GM18867 (cell line): ENCODE measurements around the gene CHADL.
A peak's percentile ranks its signal among the peaks of the same experiment; 100 is the strongest.
"Not testable (repeated sequence)": the region's sequence is repeated elsewhere in the genome, so short reads cannot be mapped to it uniquely, and the experiment has no call there.

Experiments
- ATAC-seq: cut with Tn5 transposase; IDR thresholded peaks from one replicate; pipeline ENCODE4 v1.9.1; 2021; ENCODE audit warnings: mild to moderate bottlenecking, moderate library complexity; ENCODE audit not compliant: unreplicated experiment

The CHADL gene, protein sequence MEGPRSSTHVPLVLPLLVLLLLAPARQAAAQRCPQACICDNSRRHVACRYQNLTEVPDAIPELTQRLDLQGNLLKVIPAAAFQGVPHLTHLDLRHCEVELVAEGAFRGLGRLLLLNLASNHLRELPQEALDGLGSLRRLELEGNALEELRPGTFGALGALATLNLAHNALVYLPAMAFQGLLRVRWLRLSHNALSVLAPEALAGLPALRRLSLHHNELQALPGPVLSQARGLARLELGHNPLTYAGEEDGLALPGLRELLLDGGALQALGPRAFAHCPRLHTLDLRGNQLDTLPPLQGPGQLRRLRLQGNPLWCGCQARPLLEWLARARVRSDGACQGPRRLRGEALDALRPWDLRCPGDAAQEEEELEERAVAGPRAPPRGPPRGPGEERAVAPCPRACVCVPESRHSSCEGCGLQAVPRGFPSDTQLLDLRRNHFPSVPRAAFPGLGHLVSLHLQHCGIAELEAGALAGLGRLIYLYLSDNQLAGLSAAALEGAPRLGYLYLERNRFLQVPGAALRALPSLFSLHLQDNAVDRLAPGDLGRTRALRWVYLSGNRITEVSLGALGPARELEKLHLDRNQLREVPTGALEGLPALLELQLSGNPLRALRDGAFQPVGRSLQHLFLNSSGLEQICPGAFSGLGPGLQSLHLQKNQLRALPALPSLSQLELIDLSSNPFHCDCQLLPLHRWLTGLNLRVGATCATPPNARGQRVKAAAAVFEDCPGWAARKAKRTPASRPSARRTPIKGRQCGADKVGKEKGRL

DNA sequence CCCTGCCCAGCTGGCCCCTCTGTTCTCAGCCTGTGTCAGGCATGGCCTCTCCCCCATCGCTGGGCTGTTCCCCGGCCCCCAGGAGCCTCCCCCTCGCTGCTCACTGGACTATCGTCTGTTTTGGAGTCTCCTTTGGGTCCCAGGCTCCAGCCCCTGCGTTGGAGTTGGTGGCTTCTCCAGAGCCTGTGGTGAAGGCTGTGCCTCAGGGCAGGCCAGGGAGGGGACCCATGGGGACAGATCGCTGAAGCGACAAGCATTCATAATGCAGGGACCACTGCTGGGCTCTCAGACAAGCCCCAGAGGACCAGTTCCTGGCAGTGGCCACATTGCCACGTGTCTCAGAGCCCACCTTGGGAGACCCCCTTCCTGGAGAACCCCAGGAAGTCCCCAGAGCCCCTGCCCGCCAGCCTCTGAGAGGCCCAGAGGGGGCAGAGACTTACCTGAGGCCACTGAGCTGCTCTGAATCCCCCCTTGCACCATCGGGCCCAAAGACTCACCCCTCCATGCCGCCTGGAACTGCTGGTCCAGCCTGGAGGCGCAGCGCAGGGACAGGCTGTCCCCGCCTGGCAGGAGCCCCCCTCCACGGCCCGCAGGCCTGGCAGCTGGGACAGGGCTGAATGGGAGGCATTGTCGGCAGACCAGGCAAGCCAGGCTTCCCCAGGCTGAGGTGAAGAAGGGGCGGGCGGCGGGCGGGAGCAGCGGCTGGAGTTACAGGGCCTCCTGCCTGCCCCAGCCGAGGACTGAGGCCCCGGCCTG, at the start of gene CHADL:
Gene CHADL, minus strand, starts transcription at position 555 of the 756 bp plus-strand sequence. Its CDS starts 50 bp downstream, at position 505.
- ATAC-seq = no peak

GRCh38 chr22:41289671-41290070, 48.9 kb upstream of the CHADL start:
- no peak for ATAC-seq

DNA sequence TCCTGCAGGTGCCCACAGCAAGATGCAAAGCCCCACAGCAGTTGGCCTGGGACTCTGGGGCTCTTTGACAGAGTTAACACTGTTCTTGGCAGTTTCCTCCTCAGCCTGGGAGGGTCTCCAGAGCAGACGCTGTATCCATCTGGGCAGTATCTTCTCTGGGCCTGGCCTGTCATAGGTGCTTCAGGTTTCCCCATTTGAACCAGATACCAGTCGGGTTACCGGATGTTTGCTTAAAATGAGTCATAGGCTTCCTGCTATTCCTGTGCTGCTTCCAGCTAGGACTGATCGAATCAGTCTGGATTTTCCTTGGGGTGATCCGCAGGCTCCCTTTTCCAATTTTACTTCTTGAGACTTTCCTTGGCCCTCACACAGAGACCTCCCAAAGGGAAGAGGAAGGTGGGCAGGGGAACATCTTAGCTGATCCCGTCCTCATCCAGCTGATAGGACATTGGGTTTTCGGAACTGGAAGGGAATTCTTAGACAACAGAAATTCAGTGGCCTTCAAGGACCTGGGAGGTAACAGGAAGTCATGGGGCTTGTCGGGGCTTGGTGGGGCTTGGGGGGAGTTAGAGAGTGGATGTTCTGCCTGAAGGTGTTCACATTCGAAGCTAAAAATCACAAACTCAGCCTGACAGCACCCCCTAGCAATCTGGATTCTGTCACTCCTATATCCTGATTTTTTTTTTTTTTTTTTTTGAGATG, 47.7 kb upstream of the CHADL start:
- ATAC-seq = no peak

GRCh38 chr22:41286639-41287091, 45.9 kb upstream of the CHADL start:
- peak; percentile 11 for ATAC-seq

DNA sequence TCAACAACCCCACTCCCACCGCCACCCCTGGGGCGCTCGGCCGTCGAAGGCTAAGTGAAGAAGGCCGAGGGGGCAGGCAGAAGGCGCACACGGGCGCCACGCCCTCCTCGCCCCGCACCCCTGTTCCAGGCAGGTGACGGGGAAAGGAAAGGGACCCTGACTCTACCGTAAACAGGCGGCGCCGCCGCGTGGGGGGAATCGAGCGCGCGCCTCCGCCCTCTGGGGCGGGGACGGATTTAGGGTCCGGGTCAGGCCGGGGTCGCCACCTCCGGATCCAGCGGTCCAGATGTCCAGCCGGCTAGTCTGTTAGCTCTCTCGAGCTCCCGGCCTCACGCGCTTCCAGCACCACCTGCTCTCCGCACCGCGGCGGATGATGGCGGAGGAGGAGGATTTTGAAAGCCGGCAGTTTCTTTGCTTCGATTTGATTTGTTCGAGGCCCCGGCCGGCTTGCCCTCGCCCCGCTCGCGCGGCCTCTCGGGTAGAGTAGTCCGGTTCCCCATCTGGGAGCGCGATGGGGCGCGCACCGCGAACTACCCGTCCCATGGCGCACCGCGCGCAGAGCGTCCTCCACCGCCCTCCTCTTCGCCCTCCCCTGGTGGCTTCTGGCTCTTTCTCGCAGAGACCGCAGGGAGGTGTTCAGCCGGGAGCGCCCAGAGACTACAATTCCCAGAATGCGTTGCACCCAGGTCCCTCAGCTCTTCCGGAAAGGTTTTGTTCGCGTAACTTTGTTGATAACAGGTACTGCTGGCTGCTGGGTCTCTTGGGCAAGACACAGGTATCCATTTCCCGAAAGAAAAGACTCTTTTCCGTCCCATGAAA, 45.3 kb upstream of the CHADL start, which contains the start of gene RANGAP1:
Gene RANGAP1, minus strand, starts transcription at position 368 of the 819 bp plus-strand sequence. CDS start 5,143 bp downstream, outside the sequence.
- peak; percentile 94 for ATAC-seq

GRCh38 chr22:41285441-41285819, 44.7 kb upstream of the CHADL start:
- ATAC-seq = peak; percentile 9

GRCh38 chr22:41284465-41284864, 43.7 kb upstream of the CHADL start:
- ATAC-seq = no peak

- ATAC-seq = no peak
Observed at GRCh38 chr22:41280854-41281253, 40.1 kb upstream of the CHADL start.

GRCh38 chr22:41280065-41280464, 39.3 kb upstream of the CHADL start:
- ATAC-seq = no peak

DNA sequence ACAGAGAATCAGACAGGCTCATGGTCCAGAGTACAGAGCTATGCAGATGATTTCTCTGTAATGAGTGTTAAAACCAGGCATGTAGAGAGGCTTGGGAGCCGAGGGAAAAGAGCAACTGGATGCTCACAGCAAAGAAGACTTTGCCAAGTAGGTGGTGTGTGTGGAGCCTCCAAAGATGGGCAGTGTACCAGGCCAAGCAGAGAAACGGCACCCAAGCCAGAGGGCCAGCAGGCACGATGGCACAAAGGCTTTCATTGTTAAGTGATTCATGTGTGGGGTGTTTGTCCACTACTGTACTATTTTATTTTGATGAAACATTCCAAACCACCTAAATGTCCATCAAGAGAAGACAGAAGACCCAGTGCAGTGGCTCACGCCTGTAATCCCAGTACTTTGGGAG, 34.1 kb upstream of the CHADL start:
- no peak for ATAC-seq

DNA sequence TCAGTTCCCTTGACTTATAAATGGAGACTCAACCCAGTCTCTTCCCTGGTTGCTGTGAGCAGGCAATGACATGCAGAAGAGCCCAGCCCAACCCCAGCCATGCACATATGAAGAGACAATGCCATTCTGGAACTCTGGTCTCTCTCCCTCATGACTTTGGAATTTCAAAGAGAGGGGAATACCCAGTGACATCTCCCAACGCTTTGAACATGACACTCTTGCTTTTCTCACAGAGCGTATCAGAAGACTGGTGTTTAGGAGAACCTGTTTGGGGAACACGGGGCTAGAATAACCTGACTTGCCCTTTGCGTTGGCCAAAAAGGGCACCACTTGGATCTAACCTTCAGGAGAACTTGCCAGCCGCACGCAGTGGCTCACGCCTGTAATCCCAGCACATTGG, 32.4 kb upstream of the CHADL start:
- no peak for ATAC-seq

DNA sequence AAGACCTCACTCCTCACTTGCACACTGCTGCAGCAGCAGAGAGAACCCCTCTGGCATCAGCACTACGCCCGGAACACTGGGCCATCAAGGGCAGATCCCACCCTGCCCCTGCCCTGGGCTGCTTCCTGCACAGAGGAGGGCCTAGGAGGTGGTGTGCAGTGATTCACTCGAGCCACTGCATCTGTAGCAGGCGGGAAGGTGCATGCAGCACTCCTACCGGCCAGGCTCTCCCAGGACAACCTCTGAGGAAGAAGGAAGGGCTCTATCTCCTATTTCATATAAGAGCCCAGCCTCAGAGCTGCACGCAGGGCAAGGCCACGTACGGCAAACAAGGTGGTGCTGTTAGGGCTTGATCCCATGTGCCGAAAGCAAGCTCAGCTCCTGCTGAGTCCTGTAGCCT, 31.1 kb upstream of the CHADL start:
- ATAC-seq = no peak

GRCh38 chr22:41267958-41268357, 27.2 kb upstream of the CHADL start:
- no peak for ATAC-seq

DNA sequence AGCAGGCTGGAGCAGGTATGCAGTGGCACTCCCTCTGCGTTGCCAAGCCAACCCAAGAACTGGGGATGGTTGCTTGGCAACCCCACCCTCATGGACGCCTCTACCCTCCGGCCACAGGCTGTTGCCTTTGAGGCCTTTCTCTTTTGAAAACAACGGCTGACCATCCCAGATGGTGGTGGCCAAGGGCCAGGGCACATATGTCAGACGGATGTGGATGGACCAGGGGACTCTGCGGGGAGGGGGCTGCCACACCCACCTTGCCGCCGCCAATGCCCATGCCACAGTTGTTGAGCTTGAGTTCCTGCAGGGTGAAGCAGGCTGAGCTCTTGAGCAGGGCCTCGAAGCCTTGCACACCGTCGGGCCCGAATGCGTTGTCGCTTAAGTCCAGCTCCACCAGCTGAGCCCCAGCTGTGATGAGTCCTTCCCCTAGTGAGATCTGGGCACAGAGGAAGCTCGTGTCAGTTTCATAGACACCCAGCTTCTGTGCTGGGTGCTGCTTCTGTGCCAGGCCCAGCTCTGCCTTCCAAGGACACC, 23.7 kb upstream of the CHADL start:
- no peak for ATAC-seq

- ATAC-seq = no peak
Observed at GRCh38 chr22:41263704-41264103, 23.0 kb upstream of the CHADL start.

GRCh38 chr22:41262250-41262765, 21.6 kb upstream of the CHADL start:
- ATAC-seq = no peak

- ATAC-seq = no peak
Observed at GRCh38 chr22:41261541-41262249, 21.0 kb upstream of the CHADL start.

DNA sequence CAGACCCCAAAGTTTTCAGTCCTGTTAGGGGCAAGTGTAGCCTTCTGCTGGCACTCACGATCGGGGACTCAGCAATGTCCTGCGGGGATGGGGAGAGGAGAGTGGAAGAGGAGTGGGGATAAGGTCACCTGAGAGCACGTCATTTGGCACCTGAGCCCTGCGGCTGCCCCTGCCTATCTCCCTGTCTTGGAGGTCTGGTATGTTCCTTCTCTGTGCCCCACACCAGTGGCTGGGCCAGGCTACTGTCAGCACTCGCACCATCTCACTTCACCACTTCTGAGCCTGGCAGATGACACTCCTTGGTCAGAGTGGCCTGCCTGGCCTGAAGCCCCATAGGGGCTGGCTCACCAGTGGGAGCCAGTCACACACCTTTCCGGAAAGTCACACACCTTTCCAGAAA, 20.1 kb upstream of the CHADL start:
- no peak for ATAC-seq

DNA sequence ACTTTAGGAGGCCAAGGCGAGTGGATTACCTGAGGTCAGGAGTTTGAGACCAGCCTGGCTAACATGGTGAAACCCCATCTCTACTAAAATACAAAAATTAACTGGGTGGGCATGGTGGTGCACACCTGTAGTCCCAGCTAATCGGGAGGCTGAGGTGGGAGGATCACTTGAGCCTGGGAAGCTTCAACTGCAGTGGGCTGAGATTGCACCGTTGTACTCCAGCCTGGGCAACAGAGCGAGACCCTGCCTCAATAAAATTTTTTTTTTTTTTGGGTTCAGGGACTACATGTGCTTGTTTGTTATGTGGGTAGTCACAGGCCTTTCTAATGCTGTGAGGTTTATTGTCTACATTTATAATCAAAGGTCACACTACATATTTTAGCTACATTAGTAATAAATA, 19.0 kb upstream of the CHADL start:
- not testable (repeated sequence) for ATAC-seq
